Measurements from ENCODE around the gene ANK2. TPM values are rescaled to one million over a fixed set of nuclear protein-coding genes. Genes with fewer than 3 reads are reported as not detected.

ANK2 gene
- total RNA-seq, 1 donor from 2014 or later: 58.3 TPM

GRCh38 chr4:113069212-113069892, 19.9 kb downstream of the ANK2 start:
- no peaks in the 10 kb centered on the region for H3K27me3 Mint-ChIP-seq (ENCODE audit: low read depth)

GRCh38 chr4:113070755-113071154, 21.3 kb downstream of the ANK2 start:
- Mint-ChIP-seq H3K4me3 (no peak overlapping the region), H3K27ac (ENCODE audit: unreplicated experiment) (no peak overlapping the region), H3K4me1 (no peaks in the 10 kb centered on the region), H3K27me3 (ENCODE audit: low read depth) (no peaks in the 10 kb centered on the region), H3K36me3 (ENCODE audit: low read depth) (no peaks in the 10 kb centered on the region), H3K9me3 (no peaks in the 10 kb centered on the region)
- no peak for DNase-seq (ENCODE audit: low read depth, low spot score)
- TF ChIP-seq CTCF (conservative IDR thresholded peaks at IDR 0.05): no peak

More at GRCh38 chr4:113069212-113069892, 19.9 kb downstream of the ANK2 start:
- Mint-ChIP-seq H3K27ac (ENCODE audit: unreplicated experiment) (no peak overlapping the region), H3K4me3 (no peak overlapping the region), H3K9me3 (no peaks in the 10 kb centered on the region), H3K4me1 (peaks cover 2% of the 10 kb centered on the region), H3K36me3 (ENCODE audit: low read depth) (no peaks in the 10 kb centered on the region)
- TF ChIP-seq CTCF (conservative IDR thresholded peaks at IDR 0.05): no peak
- no peak for DNase-seq (ENCODE audit: low read depth, low spot score)

GRCh38 chr4:113071274-113071673, 21.8 kb downstream of the ANK2 start:
- Mint-ChIP-seq H3K4me3 (no peak overlapping the region), H3K4me1 (no peaks in the 10 kb centered on the region), H3K36me3 (ENCODE audit: low read depth) (no peaks in the 10 kb centered on the region), H3K27me3 (ENCODE audit: low read depth) (no peaks in the 10 kb centered on the region), H3K27ac (ENCODE audit: unreplicated experiment) (no peak overlapping the region), H3K9me3 (no peaks in the 10 kb centered on the region)
- no peak for TF ChIP-seq CTCF (conservative IDR thresholded peaks at IDR 0.05)
- no peak for DNase-seq (ENCODE audit: low read depth, low spot score)

GRCh38 chr4:113071805-113072204, 22.4 kb downstream of the ANK2 start:
- H3K27me3 Mint-ChIP-seq (ENCODE audit: low read depth): no peaks in the 10 kb centered on the region
- H3K9me3 Mint-ChIP-seq: no peaks in the 10 kb centered on the region
- no peak for TF ChIP-seq CTCF (conservative IDR thresholded peaks at IDR 0.05)
- H3K4me3 Mint-ChIP-seq: no peak overlapping the region
- no peaks in the 10 kb centered on the region for H3K36me3 Mint-ChIP-seq (ENCODE audit: low read depth)
- H3K27ac Mint-ChIP-seq (ENCODE audit: unreplicated experiment): no peak overlapping the region
- H3K4me1 Mint-ChIP-seq: peaks cover 2% of the 10 kb centered on the region
- no peak for DNase-seq (ENCODE audit: low read depth, low spot score)

GRCh38 chr4:113073451-113074005, 24.1 kb downstream of the ANK2 start:
- DNase-seq (ENCODE audit: low read depth, low spot score): no peak
- Mint-ChIP-seq H3K27me3 (ENCODE audit: low read depth) (no peaks in the 10 kb centered on the region), H3K4me1 (peaks cover 14% of the 10 kb centered on the region), H3K27ac (ENCODE audit: unreplicated experiment) (no peak overlapping the region), H3K4me3 (no peak overlapping the region), H3K36me3 (ENCODE audit: low read depth) (no peaks in the 10 kb centered on the region), H3K9me3 (no peaks in the 10 kb centered on the region)
- no peak for TF ChIP-seq CTCF (conservative IDR thresholded peaks at IDR 0.05)
